ENCODE results near the gene UNC13A. TPM values are rescaled to one million over a fixed set of nuclear protein-coding genes. Genes with fewer than 3 reads are reported as not detected.

The UNC13A gene
- total and polyA plus RNA-seq, 2 of the 8 experiments (the other 6 are each of a cell fraction or from before 2014, with no cell fraction given) = 13.1 to 47.6 TPM

DNA sequence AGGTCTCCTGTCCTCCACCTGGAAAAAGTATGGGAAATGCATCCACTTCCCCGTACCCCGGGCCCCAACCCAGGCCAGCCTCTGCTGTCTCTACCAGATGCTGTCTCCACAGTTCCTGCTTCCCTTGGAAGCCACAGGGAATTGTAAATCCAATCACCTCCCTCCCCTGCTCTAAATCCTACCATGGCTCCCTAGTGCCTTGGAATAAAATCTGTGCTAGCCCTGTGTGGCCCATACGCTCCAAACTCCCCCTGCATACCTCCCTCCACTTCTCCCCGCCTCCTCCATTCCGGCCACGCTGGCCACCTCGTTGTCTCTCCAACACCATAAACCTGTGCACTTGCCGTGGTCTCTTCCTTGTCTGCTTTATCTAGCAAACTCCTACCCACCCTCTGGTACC lies 31.2 kb downstream of the UNC13A start:
- FAIRE-seq (no peak), DNase-seq (ENCODE audit: low read depth in 1 of 2, low spot score in 2 of 2) (no peak)
- Histone ChIP-seq H2BK120ac (replicated peaks; ENCODE audit: low read depth, low read length) (no peak overlapping the region), H2AFZ (ENCODE audit: low read length) (no peak overlapping the region), H3K4me2 (ENCODE audit: insufficient read depth in 1 of 2, low read depth in 2 of 2, low read length in 2 of 2) (no peak overlapping the region), H3K4me1 (replicated peaks in 1 of 4; ENCODE audit: control insufficient read depth in 3 of 4, insufficient read depth in 4 of 4, low read length in 3 of 4) (peaks cover 0 to 5% (median 3%) of the 10 kb centered on the region in 4 experiments; a peak in 3 of 7 replicates), H2BK12ac (ENCODE audit: low read depth, low read length) (no peak overlapping the region), H3K9ac (replicated peaks in 1 of 4; ENCODE audit: extremely low read depth in 1 of 4, low read depth in 3 of 4, low read length in 3 of 4) (no peak overlapping the region), H2BK15ac (ENCODE audit: low read length) (no peak overlapping the region), H3K18ac (ENCODE audit: extremely low read depth, low read length) (no peak overlapping the region), H3K56ac (replicated peaks; ENCODE audit: insufficient read length, low read depth, low read length) (no peak overlapping the region), H3K9me3 (ENCODE audit: insufficient read depth in 2 of 2, low read depth in 1 of 2, low read length in 1 of 2) (no peaks in the 10 kb centered on the region; a peak in 1 of 4 replicates), H3K23me2 (ENCODE audit: low read depth, low read length) (no peaks in the 10 kb centered on the region), H3K14ac (ENCODE audit: insufficient read length) (no peak overlapping the region), H4K5ac (ENCODE audit: insufficient read length, low read depth, low read length) (no peak overlapping the region), H2AK5ac (ENCODE audit: low read depth, low read length) (no peak overlapping the region), H3K4ac (replicated peaks; ENCODE audit: insufficient read length, low read depth, low read length) (no peak overlapping the region), H4K8ac (ENCODE audit: extremely low read depth, insufficient read depth, low read length) (no peak overlapping the region), H3K79me1 (ENCODE audit: low read depth, low read length) (no peaks in the 10 kb centered on the region), H3K27me3 (replicated peaks in 1 of 4; ENCODE audit: control insufficient read depth in 3 of 4, extremely low read depth in 1 of 4, insufficient read depth in 3 of 4, low read length in 3 of 4) (no peaks in the 10 kb centered on the region), H2BK20ac (ENCODE audit: low read length) (no peak overlapping the region), H2BK5ac (ENCODE audit: low read depth, low read length) (no peak overlapping the region), H3K36me3 (ENCODE audit: control insufficient read depth in 2 of 4, insufficient read depth in 4 of 4, low read length in 3 of 4) (peaks cover 8 to 33% (median 17%) of the 10 kb centered on the region in 4 experiments), H4K20me1 (replicated peaks in 1 of 2; ENCODE audit: control insufficient read depth in 1 of 2, insufficient read depth in 2 of 2, low read length in 2 of 2) (peaks cover 0 to 6% of the 10 kb centered on the region in 2 experiments), H3K79me2 (ENCODE audit: control insufficient read depth in 1 of 2, insufficient read depth in 2 of 2, low read length in 2 of 2) (no peaks in the 10 kb centered on the region), H3K4me3 (ENCODE audit: extremely low read depth in 1 of 4, insufficient read depth in 2 of 4, low read depth in 3 of 4, low read length in 4 of 4) (no peak overlapping the region), H3K23ac (ENCODE audit: insufficient read length) (no peak overlapping the region), H3K27ac (ENCODE audit: low read depth, low read length) (no peak overlapping the region), H4K91ac (replicated peaks; ENCODE audit: insufficient read length, low read length) (no peak overlapping the region)
- ChIA-PET POLR2A (ENCODE audit: partially characterized antibody) (no interaction called here), CTCF (ENCODE audit: partially characterized antibody) (interaction anchor here (0.7 to 2.2 kb wide), 2 partner anchors 20 to 377 kb away, joined by 3 to 13 read pairs; no protein-coding TSS in a partner anchor)
- TF ChIP-seq KDM1A (IDR thresholded peaks at IDR 0.05; ENCODE audit: borderline replicate concordance, low read length) (peak; percentile 65; the same call in 1 of the 2 replicates), POU5F1 (IDR thresholded peaks at IDR 0.05; ENCODE audit: low read depth, low read length) (no peak)
- 91% methylated on average over 8 of the region's 8 CpGs; no CpG with 5 or more reads in 1 of the 2 experiments for WGBS, 2 experiments (ENCODE audit: extremely low coverage in 1 of 2, insufficient coverage in 1 of 2, insufficient read length in 1 of 2, insufficient replicate concordance in 2 of 2, low coverage in 1 of 2, low lambda C conversion rate in 2 of 2, missing lambda C conversion rate in 1 of 2)
